ENCODE measurements around the gene ROR1.

GRCh38 chr1:64220241-64220640, 446.4 kb downstream of the ROR1 start:
- TF ChIP-seq CTCF (IDR thresholded peaks at IDR 0.05) (no peak), POLR2A (IDR thresholded peaks at IDR 0.05) (no peak)
